G401.6 (cell line): ENCODE measurements around the gene CLDN10.
"Not testable (repeated sequence)": the region's sequence is repeated elsewhere in the genome, so short reads cannot be mapped to it uniquely, and the experiment has no call there.

Source experiments
- FAIRE-seq: peaks from 2 replicates; lab custom pipeline; 2012; peaks lifted over from hg19 to GRCh38; lab: Jason Lieb, UNC

CLDN10 gene

GRCh38 chr13:95552539-95553441 lies at the start of gene CLDN10:
Gene CLDN10 (plus strand): TSS chr13:95552720. CDS start chr13:95552754, 34 bp downstream.
- no peak for FAIRE-seq

GRCh38 chr13:95503662-95504061 lies 48.9 kb upstream of the CLDN10 start:
- no peak for FAIRE-seq

- no peak for FAIRE-seq
These were observed 47.3 kb upstream of the CLDN10 start for GRCh38 chr13:95505265-95505664.

GRCh38 chr13:95505986-95506385 lies 46.5 kb upstream of the CLDN10 start:
- no peak for FAIRE-seq

GRCh38 chr13:95507991-95508390 lies 44.5 kb upstream of the CLDN10 start:
- no peak for FAIRE-seq

GRCh38 chr13:95508996-95509395 lies 43.5 kb upstream of the CLDN10 start:
- no peak for FAIRE-seq

- no peak for FAIRE-seq
These were observed 42.8 kb upstream of the CLDN10 start for GRCh38 chr13:95509521-95510310.

GRCh38 chr13:95510950-95511349 lies 41.6 kb upstream of the CLDN10 start:
- FAIRE-seq, result no peak

- FAIRE-seq, result no peak
These were observed 40.1 kb upstream of the CLDN10 start for GRCh38 chr13:95512424-95512823.

GRCh38 chr13:95512957-95513356 lies 39.6 kb upstream of the CLDN10 start:
- no peak for FAIRE-seq

- FAIRE-seq, result not testable (repeated sequence)
These were observed 36.9 kb upstream of the CLDN10 start for GRCh38 chr13:95515606-95516005.

- FAIRE-seq, result no peak
These were observed 36.5 kb upstream of the CLDN10 start for GRCh38 chr13:95516021-95516420.

GRCh38 chr13:95516492-95516891 lies 36.0 kb upstream of the CLDN10 start:
- no peak for FAIRE-seq

- FAIRE-seq, result no peak
These were observed 28.9 kb upstream of the CLDN10 start for GRCh38 chr13:95523598-95523997.

GRCh38 chr13:95524264-95524901 lies 28.1 kb upstream of the CLDN10 start:
- no peak for FAIRE-seq

- no peak for FAIRE-seq
These were observed 24.6 kb upstream of the CLDN10 start for GRCh38 chr13:95527955-95528354.

GRCh38 chr13:95530178-95530577 lies 22.3 kb upstream of the CLDN10 start:
- no peak for FAIRE-seq

GRCh38 chr13:95533545-95534160 lies 18.9 kb upstream of the CLDN10 start:
- FAIRE-seq, result no peak

GRCh38 chr13:95535243-95535642 lies 17.3 kb upstream of the CLDN10 start:
- FAIRE-seq, result no peak

GRCh38 chr13:95536632-95537241 lies 15.8 kb upstream of the CLDN10 start:
- FAIRE-seq, result peak; percentile 96

GRCh38 chr13:95540888-95541287 lies 11.6 kb upstream of the CLDN10 start:
- FAIRE-seq, result no peak

- FAIRE-seq, result no peak
These were observed 11.2 kb upstream of the CLDN10 start for GRCh38 chr13:95541308-95541707.
